ENCODE data around the gene BCAN.

BCAN gene

GRCh38 chr1:156619582-156619955 is 22.3 kb upstream of the BCAN start:
- H3F3A ChIP-seq (ENCODE audit: insufficient read depth, low read length), result no peaks in the 10 kb centered on the region
- 0 out of 2 replicates have a peak, but pooled peaks cover 2% of the 10 kb centered on the region for H4K20me1 ChIP-seq (ENCODE audit: insufficient read depth, low read length)
- DNase-seq, result no peak
- H3K27ac ChIP-seq (ENCODE audit: low read length), result no peak overlapping the region
- no peaks in the 10 kb centered on the region for H3K9me2 ChIP-seq (replicated peaks; ENCODE audit: insufficient read depth, low read length)
- H3K4me3 ChIP-seq (ENCODE audit: low read length), result no peak overlapping the region
- H3K9ac ChIP-seq (ENCODE audit: low read length), result no peak overlapping the region
- no peaks in the 10 kb centered on the region for H3K9me3 ChIP-seq (replicated peaks; ENCODE audit: insufficient read depth, low read length)
- no peak overlapping the region for H2AFZ ChIP-seq (ENCODE audit: low read length)
- no peak for TF ChIP-seq EZH2phosphoT487 (IDR thresholded peaks at IDR 0.05; ENCODE audit: low read length)
- TF ChIP-seq CTCF (IDR thresholded peaks at IDR 0.05; ENCODE audit: low read length), result no peak
- TF ChIP-seq EZH2 (optimal IDR thresholded peaks at IDR 0.05; ENCODE audit: low read depth, low read length), result no peak
- no peak overlapping the region for H3K4me2 ChIP-seq (ENCODE audit: low read depth, low read length)
- H3K36me3 ChIP-seq (replicated peaks; ENCODE audit: insufficient read depth, low read length), result no peaks in the 10 kb centered on the region
- H3K79me2 ChIP-seq (ENCODE audit: low read length), result no peaks in the 10 kb centered on the region
- no peaks in the 10 kb centered on the region for H3K4me1 ChIP-seq (ENCODE audit: low read length)
- H3K27me3 ChIP-seq (replicated peaks; ENCODE audit: insufficient read depth, low read length), result peaks cover 93% of the 10 kb centered on the region

GRCh38 chr1:156622581-156623297 is 19.2 kb upstream of the BCAN start:
- no peaks in the 10 kb centered on the region for H3K9me3 ChIP-seq (replicated peaks; ENCODE audit: insufficient read depth, low read length)
- H3K79me2 ChIP-seq (ENCODE audit: low read length), result no peaks in the 10 kb centered on the region
- 0 out of 2 replicates have a peak, but pooled peaks cover 2% of the 10 kb centered on the region for H4K20me1 ChIP-seq (ENCODE audit: insufficient read depth, low read length)
- no peak overlapping the region for H3K4me3 ChIP-seq (ENCODE audit: low read length)
- H3F3A ChIP-seq (ENCODE audit: insufficient read depth, low read length), result peaks cover 5% of the 10 kb centered on the region; the same call in 1 of the 2 replicates
- no peaks in the 10 kb centered on the region for H3K9me2 ChIP-seq (replicated peaks; ENCODE audit: insufficient read depth, low read length)
- no peak overlapping the region for H3K27ac ChIP-seq (ENCODE audit: low read length)
- TF ChIP-seq EZH2phosphoT487 (IDR thresholded peaks at IDR 0.05; ENCODE audit: low read length), result no peak
- H3K27me3 ChIP-seq (replicated peaks; ENCODE audit: insufficient read depth, low read length), result peaks cover 86% of the 10 kb centered on the region
- no peak overlapping the region for H2AFZ ChIP-seq (ENCODE audit: low read length)
- H3K4me1 ChIP-seq (ENCODE audit: low read length), result peaks cover 14% of the 10 kb centered on the region
- no peak overlapping the region for H3K9ac ChIP-seq (ENCODE audit: low read length)
- no peaks in the 10 kb centered on the region for H3K36me3 ChIP-seq (replicated peaks; ENCODE audit: insufficient read depth, low read length)
- no peak for DNase-seq
- no peak overlapping the region for H3K4me2 ChIP-seq (ENCODE audit: low read depth, low read length)

DNA sequence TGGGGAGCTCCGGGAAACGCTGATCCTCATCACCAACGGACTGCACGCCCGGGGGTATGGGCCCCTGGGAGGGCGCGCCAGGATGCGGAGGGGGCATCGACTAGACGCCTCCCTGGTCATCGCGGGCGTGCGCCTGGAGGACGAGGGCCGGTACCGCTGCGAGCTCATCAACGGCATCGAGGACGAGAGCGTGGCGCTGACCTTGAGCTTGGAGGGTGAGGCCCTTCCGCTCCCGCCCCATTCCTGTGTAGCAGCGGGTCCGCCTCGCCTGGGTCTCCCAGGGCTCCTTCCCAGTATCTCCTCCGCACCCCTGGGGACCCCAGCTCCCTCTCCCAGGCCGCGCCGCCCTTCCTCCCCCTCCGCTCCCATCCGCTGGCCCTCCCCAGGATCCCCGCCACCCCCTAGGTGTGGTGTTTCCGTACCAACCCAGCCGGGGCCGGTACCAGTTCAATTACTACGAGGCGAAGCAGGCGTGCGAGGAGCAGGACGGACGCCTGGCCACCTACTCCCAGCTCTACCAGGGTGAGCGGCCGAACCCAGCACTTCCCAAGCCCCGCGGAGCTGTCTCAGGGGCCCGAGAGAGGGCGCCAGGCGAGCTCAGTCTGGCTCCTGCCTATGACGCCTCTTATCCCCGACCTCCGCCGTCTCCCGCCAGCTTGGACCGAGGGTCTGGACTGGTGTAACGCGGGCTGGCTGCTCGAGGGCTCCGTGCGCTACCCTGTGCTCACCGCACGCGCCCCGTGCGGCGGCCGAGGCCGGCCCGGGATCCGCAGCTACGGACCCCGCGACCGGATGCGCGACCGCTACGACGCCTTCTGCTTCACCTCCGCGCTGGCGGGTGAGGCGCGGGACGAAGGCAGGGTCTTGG is 17.7 kb upstream of the BCAN start:
- H3K9me2 ChIP-seq (replicated peaks; ENCODE audit: insufficient read depth, low read length), result no peaks in the 10 kb centered on the region
- H3K79me2 ChIP-seq (ENCODE audit: low read length), result no peaks in the 10 kb centered on the region
- peak overlapping the region; percentile 38; the same call in 1 of the 2 replicates for H3K4me2 ChIP-seq (ENCODE audit: low read depth, low read length)
- peaks cover 81% of the 10 kb centered on the region for H3K27me3 ChIP-seq (replicated peaks; ENCODE audit: insufficient read depth, low read length)
- peaks cover 5% of the 10 kb centered on the region; the same call in 1 of the 2 replicates for H3F3A ChIP-seq (ENCODE audit: insufficient read depth, low read length)
- peak; percentile 49 for TF ChIP-seq CTCF (IDR thresholded peaks at IDR 0.05; ENCODE audit: low read length)
- TF ChIP-seq EZH2 (optimal IDR thresholded peaks at IDR 0.05; ENCODE audit: low read depth, low read length), result no peak
- no peak for TF ChIP-seq EZH2phosphoT487 (IDR thresholded peaks at IDR 0.05; ENCODE audit: low read length)
- H3K9ac ChIP-seq (ENCODE audit: low read length), result no peak overlapping the region
- H3K27ac ChIP-seq (ENCODE audit: low read length), result no peak overlapping the region
- peak; percentile 34 for DNase-seq
- H4K20me1 ChIP-seq (ENCODE audit: insufficient read depth, low read length), result 0 out of 2 replicates have a peak, but pooled peaks cover 2% of the 10 kb centered on the region
- H2AFZ ChIP-seq (ENCODE audit: low read length), result no peak overlapping the region
- peaks cover 14% of the 10 kb centered on the region for H3K4me1 ChIP-seq (ENCODE audit: low read length)
- H3K4me3 ChIP-seq (ENCODE audit: low read length), result peak overlapping the region; percentile 47
- H3K36me3 ChIP-seq (replicated peaks; ENCODE audit: insufficient read depth, low read length), result no peaks in the 10 kb centered on the region
- H3K9me3 ChIP-seq (replicated peaks; ENCODE audit: insufficient read depth, low read length), result no peaks in the 10 kb centered on the region
